Measurements from ENCODE around the gene PRKX.

PRKX gene

DNA sequence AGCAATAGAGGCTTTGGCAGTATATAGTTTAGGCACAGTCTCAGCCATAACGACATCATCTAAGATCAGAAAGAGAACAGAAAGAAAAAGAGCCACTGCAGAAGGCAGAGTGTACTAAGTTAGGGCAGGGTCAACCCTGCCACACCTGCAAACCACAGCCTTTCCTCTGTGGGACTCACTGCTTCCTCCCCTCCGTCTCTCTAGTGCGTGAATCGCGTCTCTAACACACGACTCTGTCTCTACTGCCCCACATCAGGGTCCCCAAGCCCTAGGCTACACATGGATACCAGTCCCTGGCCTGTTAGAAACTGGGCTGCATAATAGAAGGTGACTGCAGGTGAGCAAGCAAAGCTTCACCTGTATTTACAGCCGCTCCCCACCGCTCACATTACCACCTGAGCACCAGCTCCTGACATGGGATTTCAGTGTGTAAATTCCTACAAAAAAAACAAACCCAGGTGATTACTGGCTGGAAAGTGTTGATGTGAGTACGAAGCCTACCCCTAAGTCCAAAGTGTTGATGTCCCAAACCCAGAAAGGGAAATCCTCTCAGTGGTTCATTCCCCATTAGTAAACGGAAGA, 128.9 kb downstream of the PRKX start:
- no peak overlapping the region for H3K27ac ChIP-seq (ENCODE audit: low read length)
- no peaks in the 10 kb centered on the region for H3K4me1 ChIP-seq (ENCODE audit: insufficient read depth, low read length)
- no peaks in the 10 kb centered on the region for H3K9me3 ChIP-seq (ENCODE audit: insufficient read depth, low read length, severe bottlenecking)
- H2AFZ ChIP-seq (ENCODE audit: low read depth, low read length), result no peak overlapping the region
- no peaks in the 10 kb centered on the region for H3K36me3 ChIP-seq (ENCODE audit: insufficient read depth, low read length)
- H3K79me2 ChIP-seq (ENCODE audit: insufficient read depth, low read length), result no peaks in the 10 kb centered on the region
- TF ChIP-seq, protein P1, sequence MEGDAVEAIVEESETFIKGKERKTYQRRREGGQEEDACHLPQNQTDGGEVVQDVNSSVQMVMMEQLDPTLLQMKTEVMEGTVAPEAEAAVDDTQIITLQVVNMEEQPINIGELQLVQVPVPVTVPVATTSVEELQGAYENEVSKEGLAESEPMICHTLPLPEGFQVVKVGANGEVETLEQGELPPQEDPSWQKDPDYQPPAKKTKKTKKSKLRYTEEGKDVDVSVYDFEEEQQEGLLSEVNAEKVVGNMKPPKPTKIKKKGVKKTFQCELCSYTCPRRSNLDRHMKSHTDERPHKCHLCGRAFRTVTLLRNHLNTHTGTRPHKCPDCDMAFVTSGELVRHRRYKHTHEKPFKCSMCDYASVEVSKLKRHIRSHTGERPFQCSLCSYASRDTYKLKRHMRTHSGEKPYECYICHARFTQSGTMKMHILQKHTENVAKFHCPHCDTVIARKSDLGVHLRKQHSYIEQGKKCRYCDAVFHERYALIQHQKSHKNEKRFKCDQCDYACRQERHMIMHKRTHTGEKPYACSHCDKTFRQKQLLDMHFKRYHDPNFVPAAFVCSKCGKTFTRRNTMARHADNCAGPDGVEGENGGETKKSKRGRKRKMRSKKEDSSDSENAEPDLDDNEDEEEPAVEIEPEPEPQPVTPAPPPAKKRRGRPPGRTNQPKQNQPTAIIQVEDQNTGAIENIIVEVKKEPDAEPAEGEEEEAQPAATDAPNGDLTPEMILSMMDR (IDR thresholded peaks at IDR 0.05; ENCODE audit: borderline replicate concordance, extremely low read depth, low read length, poor library complexity, severe bottlenecking), result no peak
- no peak for TF ChIP-seq EZH2 (IDR thresholded peaks at IDR 0.05; ENCODE audit: borderline replicate concordance, low read depth, low read length, severe bottlenecking)
- H3K4me3 ChIP-seq (ENCODE audit: low read depth in 1 of 2, low read length in 2 of 2), result no peak overlapping the region
- no peak overlapping the region for H3K9ac ChIP-seq (ENCODE audit: low read depth, low read length)
- no peak for DNase-seq
- H3K27me3 ChIP-seq (ENCODE audit: insufficient read depth, low read length, poor library complexity), result no peaks in the 10 kb centered on the region
- H4K20me1 ChIP-seq (ENCODE audit: insufficient read depth, low read length), result no peaks in the 10 kb centered on the region
- no peak for ATAC-seq (ENCODE audit: insufficient read depth, low read depth)
- H3K4me2 ChIP-seq (ENCODE audit: insufficient read depth, low read length), result no peak overlapping the region

- H3K27ac ChIP-seq (ENCODE audit: low read length), result no peak overlapping the region
- no peak for DNase-seq
- TF ChIP-seq, protein P1 (IDR thresholded peaks at IDR 0.05; ENCODE audit: borderline replicate concordance, extremely low read depth, low read length, poor library complexity, severe bottlenecking), result no peak
- TF ChIP-seq EZH2 (IDR thresholded peaks at IDR 0.05; ENCODE audit: borderline replicate concordance, low read depth, low read length, severe bottlenecking), result no peak
Observed at GRCh38 chrX:3582451-3582850, 131.0 kb downstream of the PRKX start.

DNA sequence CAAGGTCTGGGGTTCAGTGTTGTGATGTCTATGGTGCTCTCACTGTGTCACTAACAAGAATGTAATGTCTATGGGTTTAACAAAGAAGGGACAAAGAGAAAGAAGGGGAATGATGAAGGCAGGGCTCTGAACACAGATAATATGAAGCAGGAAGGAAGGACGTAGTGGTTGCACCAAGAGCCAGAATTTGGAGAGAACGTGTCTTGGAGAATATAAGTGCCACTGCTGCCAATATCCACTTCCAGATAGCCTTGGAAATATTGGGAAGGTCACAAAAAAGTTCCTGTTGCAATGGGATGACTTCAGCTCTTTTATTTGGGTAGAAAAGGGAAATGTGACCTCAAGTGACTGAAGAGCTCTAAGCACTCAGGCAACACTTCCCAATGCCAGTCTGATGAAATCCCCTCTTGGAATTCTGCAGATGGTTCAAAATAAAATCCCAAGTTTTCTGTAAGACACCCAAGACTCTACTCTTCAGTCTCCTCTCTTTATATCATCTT, 131.8 kb downstream of the PRKX start:
- ATAC-seq (ENCODE audit: insufficient read depth, low read depth) (no peak), DNase-seq (no peak)
- Histone ChIP-seq H3K9me3 (ENCODE audit: insufficient read depth, low read length, severe bottlenecking) (no peaks in the 10 kb centered on the region), H3K4me1 (ENCODE audit: insufficient read depth, low read length) (no peaks in the 10 kb centered on the region), H3K9ac (ENCODE audit: low read depth, low read length) (no peak overlapping the region), H3K79me2 (ENCODE audit: insufficient read depth, low read length) (no peaks in the 10 kb centered on the region), H3K4me2 (ENCODE audit: insufficient read depth, low read length) (no peak overlapping the region), H3K27me3 (ENCODE audit: insufficient read depth, low read length, poor library complexity) (no peaks in the 10 kb centered on the region), H3K4me3 (ENCODE audit: low read depth in 1 of 2, low read length in 2 of 2) (no peak overlapping the region), H3K36me3 (ENCODE audit: insufficient read depth, low read length) (no peaks in the 10 kb centered on the region), H4K20me1 (ENCODE audit: insufficient read depth, low read length) (no peaks in the 10 kb centered on the region), H2AFZ (ENCODE audit: low read depth, low read length) (no peak overlapping the region), H3K27ac (ENCODE audit: low read length) (no peak overlapping the region)
- TF ChIP-seq, protein P1 (IDR thresholded peaks at IDR 0.05; ENCODE audit: borderline replicate concordance, extremely low read depth, low read length, poor library complexity, severe bottlenecking), result no peak
- no peak for TF ChIP-seq EZH2 (IDR thresholded peaks at IDR 0.05; ENCODE audit: borderline replicate concordance, low read depth, low read length, severe bottlenecking)

More at GRCh38 chrX:3582451-3582850, 131.0 kb downstream of the PRKX start:
- no peaks in the 10 kb centered on the region for H4K20me1 ChIP-seq (ENCODE audit: insufficient read depth, low read length)
- no peak overlapping the region for H3K4me2 ChIP-seq (ENCODE audit: insufficient read depth, low read length)
- no peak for ATAC-seq (ENCODE audit: insufficient read depth, low read depth)
- H3K36me3 ChIP-seq (ENCODE audit: insufficient read depth, low read length), result no peaks in the 10 kb centered on the region
- H3K79me2 ChIP-seq (ENCODE audit: insufficient read depth, low read length), result no peaks in the 10 kb centered on the region
- no peaks in the 10 kb centered on the region for H3K27me3 ChIP-seq (ENCODE audit: insufficient read depth, low read length, poor library complexity)
- no peaks in the 10 kb centered on the region for H3K9me3 ChIP-seq (ENCODE audit: insufficient read depth, low read length, severe bottlenecking)
- no peaks in the 10 kb centered on the region for H3K4me1 ChIP-seq (ENCODE audit: insufficient read depth, low read length)
- H2AFZ ChIP-seq (ENCODE audit: low read depth, low read length), result no peak overlapping the region
- H3K4me3 ChIP-seq (ENCODE audit: low read depth in 1 of 2, low read length in 2 of 2), result no peak overlapping the region
- H3K9ac ChIP-seq (ENCODE audit: low read depth, low read length), result no peak overlapping the region
